GM12892 (cell line): Measurements from ENCODE around the gene COA6.

Experiments
- POLR2A ChIP-seq: IDR thresholded peaks from 2 replicates; pipeline ENCODE4 v1.6.1; 2011; ENCODE audit warnings: low read depth, low read length, control low read depth
- POLR2AphosphoS5 ChIP-seq: IDR thresholded peaks from 2 replicates; pipeline ENCODE4 v1.6.1; 2011; ENCODE audit warnings: low read depth, low read length, control low read depth
- TAF1 ChIP-seq: IDR thresholded peaks from 2 replicates; pipeline ENCODE4 v1.6.1; 2011; ENCODE audit warnings: low read depth, mild to moderate bottlenecking, control low read depth, low read length, borderline replicate concordance

- TF ChIP-seq POLR2A (no peak), POLR2AphosphoS5 (no peak), TAF1 (no peak)
Measured at GRCh38 chr1:234393190-234393589, 19.9 kb downstream of the COA6 start.
